H9 (cell line): ENCODE measurements around the gene SOS1. TPM values are rescaled to one million over a fixed set of nuclear protein-coding genes. Genes with fewer than 3 reads are reported as not detected.
A peak's percentile ranks its signal among the peaks of the same experiment; 100 is the strongest.

Experiments
- DNase-seq: peaks from one replicate; pipeline ENCODE4 v3.0.0-alpha.2; 2017
- H2AFZ ChIP-seq: one replicate; pipeline ENCODE4 v1.6.1; 2013; ENCODE audit warnings: mild to moderate bottlenecking, low read length, control low read depth, moderate library complexity
- H2AK5ac ChIP-seq: 2 replicates; pipeline ENCODE4 v1.6.1; 2013; ENCODE audit warnings: low read length, control low read depth, mixed read lengths; ENCODE audit not compliant: insufficient read length
- H2BK120ac ChIP-seq: one replicate; pipeline ENCODE4 v1.6.1; 2013; ENCODE audit warnings: low read depth, mild to moderate bottlenecking, low read length, control low read depth, inconsistent platforms; ENCODE audit not compliant: poor library complexity, severe bottlenecking
- H2BK12ac ChIP-seq: 2 replicates; pipeline ENCODE4 v1.6.1; 2013; ENCODE audit warnings: low read length, control low read depth, mixed read lengths, low read depth; ENCODE audit not compliant: insufficient read length
- H2BK15ac ChIP-seq: 2 replicates; pipeline ENCODE4 v1.6.1; 2013; ENCODE audit warnings: low read depth, low read length, control low read depth
- H2BK20ac ChIP-seq: one replicate; pipeline ENCODE4 v1.6.1; 2013; ENCODE audit warnings: low read depth, mild to moderate bottlenecking, low read length, control low read depth, inconsistent platforms; ENCODE audit not compliant: poor library complexity, severe bottlenecking
- H2BK5ac ChIP-seq: 2 replicates; pipeline ENCODE4 v1.6.1; 2013; ENCODE audit warnings: low read length, control low read depth, mixed read lengths; ENCODE audit not compliant: insufficient read length
- H3K14ac ChIP-seq: 2 replicates; pipeline ENCODE4 v1.6.1; 2013; ENCODE audit warnings: low read length, control low read depth; ENCODE audit not compliant: insufficient read depth
- H3K18ac ChIP-seq: 2 replicates; pipeline ENCODE4 v1.6.1; 2013; ENCODE audit warnings: low read depth, mild to moderate bottlenecking, mixed read lengths, low read length, control low read depth; ENCODE audit not compliant: insufficient read length
- H3K23ac ChIP-seq: 2 replicates; pipeline ENCODE4 v1.6.1; 2013; ENCODE audit warnings: low read length, control low read depth, mixed read lengths, low read depth; ENCODE audit not compliant: insufficient read length
- H3K23me2 ChIP-seq: 2 replicates; pipeline ENCODE4 v1.6.1; 2013; ENCODE audit warnings: low read depth, mild to moderate bottlenecking, mixed read lengths, low read length, control low read depth; ENCODE audit not compliant: insufficient read length, poor library complexity, severe bottlenecking
- H3K27ac ChIP-seq: 2 replicates; pipeline ENCODE4 v1.5.1; 2013; ENCODE audit warnings: low read length, control low read depth, mixed read lengths, low read depth; ENCODE audit not compliant: insufficient read length
- H3K27me3 ChIP-seq: 2 replicates; pipeline ENCODE4 v1.6.1; 2013; ENCODE audit warnings: low read length, control low read depth, inconsistent platforms; ENCODE audit not compliant: insufficient read depth
- H3K4ac ChIP-seq: 2 replicates; pipeline ENCODE4 v1.6.1; 2013; ENCODE audit warnings: low read depth, mild to moderate bottlenecking, control low read depth, inconsistent platforms, low read length, moderate library complexity
- H3K4me1 ChIP-seq: 2 replicates; pipeline ENCODE4 v1.6.1; 2013; ENCODE audit warnings: low read length, control low read depth, inconsistent platforms; ENCODE audit not compliant: insufficient read depth
- H3K4me2 ChIP-seq: 2 replicates; pipeline ENCODE4 v1.6.1; 2013; ENCODE audit warnings: low read length, control low read depth, mixed read lengths; ENCODE audit not compliant: insufficient read length, insufficient read depth
- H3K56ac ChIP-seq: 2 replicates; pipeline ENCODE4 v1.6.1; 2013; ENCODE audit warnings: low read depth, mild to moderate bottlenecking, mixed read lengths, low read length, control low read depth; ENCODE audit not compliant: insufficient read length
- H3K79me1 ChIP-seq: 2 replicates; pipeline ENCODE4 v1.6.1; 2013; ENCODE audit warnings: low read depth, mild to moderate bottlenecking, moderate library complexity, low read length, control low read depth, inconsistent platforms; ENCODE audit not compliant: insufficient read depth, poor library complexity, severe bottlenecking
- H3K79me2 ChIP-seq: 2 replicates; pipeline ENCODE4 v1.6.1; 2013; ENCODE audit warnings: low read length, control low read depth, inconsistent platforms; ENCODE audit not compliant: insufficient read depth
- H3K9ac ChIP-seq: 2 replicates; pipeline ENCODE4 v1.6.1; 2013; ENCODE audit warnings: low read length, control low read depth, mixed read lengths; ENCODE audit not compliant: insufficient read length; ENCODE audit errors: extremely low read depth
- H3K9me3 ChIP-seq: one replicate; pipeline ENCODE4 v1.6.1; 2013; ENCODE audit warnings: low read depth, low read length, inconsistent platforms; ENCODE audit not compliant: control insufficient read depth
- H3T11ph ChIP-seq: one replicate; pipeline ENCODE4 v1.6.1; 2013; ENCODE audit warnings: mild to moderate bottlenecking, low read length, control low read depth, inconsistent platforms
- H4K20me1 ChIP-seq: one replicate; pipeline ENCODE4 v1.6.1; 2013; ENCODE audit not compliant: control insufficient read depth, insufficient read length, insufficient read depth
- H4K5ac ChIP-seq: 2 replicates; pipeline ENCODE4 v1.6.1; 2013; ENCODE audit warnings: low read depth, mild to moderate bottlenecking, mixed read lengths, low read length, control low read depth; ENCODE audit not compliant: insufficient read length
- H4K8ac ChIP-seq: replicated peaks from 2 replicates; pipeline ENCODE4 v1.6.1; 2013; ENCODE audit warnings: low read length, control low read depth, mixed read lengths, low read depth; ENCODE audit not compliant: insufficient read length
- H4K91ac ChIP-seq: 2 replicates; pipeline ENCODE4 v1.6.1; 2013; ENCODE audit warnings: low read depth, mild to moderate bottlenecking, moderate library complexity, mixed read lengths, low read length, control low read depth; ENCODE audit not compliant: insufficient read length
- H3K27ac Mint-ChIP-seq, 3 experiments: 2 replicates in 2 of 3; 3 replicates in 1 of 3; pipeline ENCODE4 v1.8.0; 2020 to 2021; ENCODE audit warnings: mixed read lengths in 3 of 3, mild to moderate bottlenecking in 1 of 3, moderate library complexity in 1 of 3
- H3K27me3 Mint-ChIP-seq: 2 replicates; pipeline ENCODE4 v1.8.0; 2021; ENCODE audit warnings: low read depth, mild to moderate bottlenecking, moderate library complexity, mixed read lengths
- H3K36me3 Mint-ChIP-seq, 3 experiments: 2 replicates in 2 of 3; 3 replicates in 1 of 3; pipeline ENCODE4 v1.8.0; 2020 to 2021; ENCODE audit warnings: low read depth in 3 of 3, mixed read lengths in 3 of 3; ENCODE audit not compliant: insufficient read depth in 1 of 3
- H3K4me1 Mint-ChIP-seq, 2 experiments: 2 replicates each; pipeline ENCODE4 v1.8.0; 2020; ENCODE audit warnings: mixed read lengths in 2 of 2
- H3K4me3 Mint-ChIP-seq, 2 experiments: 2 replicates in 1 of 2; 3 replicates in 1 of 2; pipeline ENCODE4 v1.8.0; 2020 to 2021; ENCODE audit warnings: mild to moderate bottlenecking in 2 of 2, mixed read lengths in 2 of 2, moderate library complexity in 1 of 2
- H3K9me3 Mint-ChIP-seq, 2 experiments: 2 replicates in 1 of 2; 3 replicates in 1 of 2; pipeline ENCODE4 v1.8.0; 2020; ENCODE audit warnings: mild to moderate bottlenecking in 2 of 2, mixed read lengths in 2 of 2, moderate library complexity in 1 of 2
- WGBS: extraction: QIAGEN DNeasy Blood & Tissue Kit; methylation state at CpG from one replicate; pipeline ENCODE4 v1.1.7; 2013; ENCODE audit warnings: missing lambda C conversion rate, low lambda C conversion rate, mixed read lengths; ENCODE audit not compliant: insufficient read length; ENCODE audit errors: extremely low coverage; 5-methylcytosine and 5-hydroxymethylcytosine counted together
- total RNA-seq: library from RNA; stranded (reverse); gene quantifications from 2 replicates; pipeline ENCODE4 v1.2.1, GENCODE V29; 2021
- TF ChIP-seq, protein P1 (sequence below): fragments of 200-600 bp; sonication (generic); conservative IDR thresholded peaks from 3 replicates; pipeline ENCODE4 v1.8.0; 2021; ENCODE audit warnings: antibody characterized with exemption, mild to moderate bottlenecking

SOS1 gene
- total RNA-seq, 1 experiment from 2014 or later = 35.8 TPM

DNA sequence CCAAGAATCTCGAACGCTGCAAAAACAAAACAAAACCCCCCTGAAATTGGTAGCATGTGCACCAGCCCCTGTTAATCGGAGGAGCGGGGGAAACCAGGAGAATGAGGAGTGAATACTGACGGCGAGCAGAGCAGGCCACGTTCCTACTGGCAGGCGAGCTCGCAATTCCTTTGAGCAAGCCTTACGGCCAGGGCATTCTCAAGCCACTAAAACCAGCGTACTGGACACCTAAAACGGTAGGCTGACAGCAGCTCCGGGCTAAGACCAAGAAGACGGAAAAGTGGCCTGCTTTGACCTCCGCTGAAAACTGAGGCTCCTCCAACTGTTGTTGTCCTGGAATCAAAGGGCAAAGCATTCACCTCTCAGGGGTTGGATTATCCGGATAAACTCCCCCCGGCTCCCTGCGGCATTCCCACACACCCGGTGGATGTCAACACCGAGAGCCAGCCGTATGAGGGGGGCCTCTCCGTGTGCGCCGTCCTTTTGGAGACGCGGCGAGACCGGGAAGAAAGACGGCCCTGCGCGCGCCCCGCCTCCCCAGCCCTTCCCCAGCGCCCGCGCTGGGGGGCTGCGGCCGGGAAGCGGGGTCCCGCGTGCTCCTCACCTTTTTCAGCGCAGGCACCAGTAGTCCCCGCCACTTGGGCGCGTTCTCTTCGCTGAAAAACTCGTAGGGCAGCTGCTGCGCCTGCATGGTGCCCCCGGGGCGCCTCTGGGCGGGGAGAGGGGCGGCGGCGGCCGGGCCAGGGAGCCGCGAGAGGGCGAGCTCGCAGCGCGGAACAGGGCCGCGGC, 925 bp downstream of the SOS1 start:
- H3K27me3 ChIP-seq = no peaks in the 10 kb centered on the region
- no peak overlapping the region for H2BK15ac ChIP-seq
- Mint-ChIP-seq H3K9me3 (no peaks in the 10 kb centered on the region), H3K4me1 (peaks cover 31 to 42% of the 10 kb centered on the region in 2 experiments), H3K36me3 (peaks cover 6 to 22% (median 20%) of the 10 kb centered on the region in 3 experiments), H3K27ac (peak overlapping the region; percentile 52 to 78 (median 55); a peak in 5 of 7 replicates), H3K27me3 (no peaks in the 10 kb centered on the region), H3K4me3 (peak overlapping the region; percentile 83 to 93)
- H4K20me1 ChIP-seq = no peaks in the 10 kb centered on the region
- peak; percentile 51 for DNase-seq
- TF ChIP-seq, protein P1, sequence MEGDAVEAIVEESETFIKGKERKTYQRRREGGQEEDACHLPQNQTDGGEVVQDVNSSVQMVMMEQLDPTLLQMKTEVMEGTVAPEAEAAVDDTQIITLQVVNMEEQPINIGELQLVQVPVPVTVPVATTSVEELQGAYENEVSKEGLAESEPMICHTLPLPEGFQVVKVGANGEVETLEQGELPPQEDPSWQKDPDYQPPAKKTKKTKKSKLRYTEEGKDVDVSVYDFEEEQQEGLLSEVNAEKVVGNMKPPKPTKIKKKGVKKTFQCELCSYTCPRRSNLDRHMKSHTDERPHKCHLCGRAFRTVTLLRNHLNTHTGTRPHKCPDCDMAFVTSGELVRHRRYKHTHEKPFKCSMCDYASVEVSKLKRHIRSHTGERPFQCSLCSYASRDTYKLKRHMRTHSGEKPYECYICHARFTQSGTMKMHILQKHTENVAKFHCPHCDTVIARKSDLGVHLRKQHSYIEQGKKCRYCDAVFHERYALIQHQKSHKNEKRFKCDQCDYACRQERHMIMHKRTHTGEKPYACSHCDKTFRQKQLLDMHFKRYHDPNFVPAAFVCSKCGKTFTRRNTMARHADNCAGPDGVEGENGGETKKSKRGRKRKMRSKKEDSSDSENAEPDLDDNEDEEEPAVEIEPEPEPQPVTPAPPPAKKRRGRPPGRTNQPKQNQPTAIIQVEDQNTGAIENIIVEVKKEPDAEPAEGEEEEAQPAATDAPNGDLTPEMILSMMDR = peak; percentile 34; the same call in 2 of the 3 replicates
- no peak overlapping the region for H2BK12ac ChIP-seq
- no peak overlapping the region for H3T11ph ChIP-seq
- peak overlapping the region; percentile 77 for H3K9ac ChIP-seq
- H3K4me1 ChIP-seq = no peaks in the 10 kb centered on the region
- no peaks in the 10 kb centered on the region for H3K9me3 ChIP-seq
- H2AFZ ChIP-seq = no peak overlapping the region
- H2AK5ac ChIP-seq = no peak overlapping the region
- H2BK5ac ChIP-seq = no peak overlapping the region
- no peak overlapping the region for H4K8ac ChIP-seq
- no peak overlapping the region for H3K4ac ChIP-seq
- no peak overlapping the region for H3K27ac ChIP-seq
- no peak overlapping the region for H2BK120ac ChIP-seq
- no CpG with 5 or more reads among the region's 63 CpGs for WGBS
- H3K56ac ChIP-seq = no peak overlapping the region
- H2BK20ac ChIP-seq = no peak overlapping the region
- H3K18ac ChIP-seq = no peak overlapping the region
- peaks cover 19% of the 10 kb centered on the region for H3K79me2 ChIP-seq
- H3K23me2 ChIP-seq = peaks cover 25% of the 10 kb centered on the region
- no peak overlapping the region for H3K23ac ChIP-seq
- peak overlapping the region; percentile 96 for H3K4me2 ChIP-seq
- no peak overlapping the region for H4K91ac ChIP-seq
- H3K79me1 ChIP-seq = no peaks in the 10 kb centered on the region
- H4K5ac ChIP-seq = no peak overlapping the region
- peak overlapping the region; percentile 62 for H3K14ac ChIP-seq
